Heart left ventricle (tissue), 16 donors: ENCODE measurements around the gene TRAPPC12. TPM values are rescaled to one million over a fixed set of nuclear protein-coding genes. Genes with fewer than 3 reads are reported as not detected.

ENCODE experiments used
- ATAC-seq, 4 donors: fragments of 200-7000 bp; cut with Tn5 transposase; one replicate each; pipeline ENCODE4 v1.9.1; 2020 to 2022; ENCODE audit warnings: moderate library complexity in 4 of 4, mild to moderate bottlenecking in 3 of 4, moderate number of reproducible peaks in 1 of 4
- DNase-seq, 5 donors: peaks; one replicate each; pipeline ENCODE4 v3.0.0-alpha.2; 2020
- H3K27ac ChIP-seq, 12 donors: fragments of 200-600 bp; sonication (generic) in 4 of 12; one replicate each; pipeline versions ENCODE4 v1.5.0 to v1.8.0; 2016 to 2022; ENCODE audit warnings: mild to moderate bottlenecking in 2 of 12
- H3K27me3 ChIP-seq, 9 donors: fragments of 200-600 bp; sonication (generic) in 2 of 9; one replicate each; pipeline versions ENCODE4 v1.5.1 to v1.8.0; 2016 to 2022; ENCODE audit warnings: mild to moderate bottlenecking in 3 of 9
- H3K36me3 ChIP-seq, 9 donors: fragments of 200-600 bp; sonication (generic) in 2 of 9; one replicate each; pipeline versions ENCODE4 v1.5.0 to v1.8.0; 2018 to 2022; ENCODE audit warnings: mild to moderate bottlenecking in 2 of 9
- H3K4me1 ChIP-seq, 12 donors: fragments of 200-600 bp; sonication (generic) in 4 of 12; one replicate each; pipeline versions ENCODE4 v1.5.0 to v1.8.0; 2016 to 2022; ENCODE audit warnings: mild to moderate bottlenecking in 3 of 12
- H3K4me3 ChIP-seq, 12 donors: fragments of 200-600 bp; sonication (generic) in 4 of 12; one replicate each; pipeline versions ENCODE4 v1.5.0 to v1.8.0; 2017 to 2022; ENCODE audit warnings: mild to moderate bottlenecking in 9 of 12, moderate library complexity in 4 of 12
- H3K9me3 ChIP-seq, 12 donors: fragments of 200-600 bp; sonication (generic) in 4 of 12; one replicate each; pipeline versions ENCODE4 v1.5.0 to v1.8.0; 2016 to 2022; ENCODE audit warnings: mild to moderate bottlenecking in 1 of 12
- CTCF ChIP-seq, 12 donors: fragments of 200-600 bp; sonication (generic) in 4 of 12; IDR thresholded peaks; one replicate each; pipeline versions ENCODE4 v1.5.0 to v1.8.0; 2018 to 2022; ENCODE audit warnings: antibody characterized with exemption in 12 of 12, mild to moderate bottlenecking in 5 of 12
- POLR2A ChIP-seq, 2 donors: fragments of 450-650 bp; IDR thresholded peaks; one replicate each; pipeline ENCODE4 v1.6.1; 2017; ENCODE audit warnings: antibody characterized with exemption in 2 of 2, mild to moderate bottlenecking in 2 of 2, moderate library complexity in 2 of 2
- WGBS, 4 donors: extraction: QIAGEN DNeasy Blood & Tissue Kit in 2 of 4; methylation state at CpG; one replicate each; pipeline versions ENCODE4 v1.1.5 to v1.1.7; 2013 to 2018; 5-methylcytosine and 5-hydroxymethylcytosine counted together
- intact Hi-C, 10 donors: fragments of 100-400 bp; cut with DNase I; formaldehyde crosslinking; loops; one replicate each; pipeline versions ENCODE4 v1.11.1 to v1.14.2; 2022
- polyA plus RNA-seq, 2 donors: library from polyadenylated mRNA; stranded (reverse); fragments of 200-250 nt; gene quantifications; one replicate each; pipeline ENCODE4 v1.2.3, GENCODE V29; 2013
- total RNA-seq, 9 donors: library from RNA; depleted of rRNA in 2 of 9; stranded (reverse); fragments of >200 nt in 2 of 9; fragmentation: NEBNext Ultra II Directional in 3 of 9; extraction: Animal tissue kit (Norgen Biotek cat#: 25700) in 3 of 9; gene quantifications; one replicate each; pipeline versions ENCODE4 v1.1.0 to v1.2.4, GENCODE V29; 2016 to 2023
- donor health status: ischemic (EF 13 %, LVEDD 7.1; RV severe dilation, severe dysfunction).
- donor health status: healthy with polysubstance abuse.
- donor health status: DM: no; HTN: yes; CAD: no.
- donor health status: DM: no; HTN: no; CAD: no.
- donor health status: ischemic (EF 25% LVEDD 6.9; RV normal size, moderate dysfunction).
- donor health status: ischemic (EF 25% LVEDD 5.7; RV mildly dilated, moderate dysfunction).
- donor health status: healthy.
- donor health status: DM: yes; HTN: yes; CAD: no.
- donor health status: ischemic (EF 35%, LVEDD 5.7; RV mildly dilated, moderate dysfunction).
- donor health status: nonischemic (EF 11% LVEDD 7.7; RV severe dilation, severe dysfunction).
- donor health status: DM: yes; HTN: yes; CAD: no.
- donor health status: PGD.
- donor health status: ischemic (EF 29% LVEDD 5.4; RV normal size, mild dysfunction).
- donor health status: nonischemic (EF 23%, LVEDD 6.1; RV moderate dilation, normal function).

Gene TRAPPC12
- total and polyA plus RNA-seq, 11 donors: 70.3 to 142 (median 88.2) TPM

- Histone ChIP-seq H3K27me3 (no peaks in the 10 kb centered on the region), H3K4me3 (no peak overlapping the region), H3K27ac (no peak overlapping the region), H3K4me1 (peaks cover 0 to 22% (median 7%) of the 10 kb centered on the region in 12 donors), H3K36me3 (peaks cover 0 to 94% (median 62%) of the 10 kb centered on the region in 9 donors), H3K9me3 (no peaks in the 10 kb centered on the region)
- DNase-seq (no peak), ATAC-seq (no peak)
- TF ChIP-seq POLR2A (IDR thresholded peaks at IDR 0.05) (no peak), CTCF (IDR thresholded peaks at IDR 0.05) (no peak)
- intact Hi-C loops: no loop called here
- 90 to 91% (median 91%) methylated on average over 6 of the region's 6 CpGs for WGBS, 4 donors
Measured at GRCh38 chr2:3430172-3430571, 50.7 kb downstream of the TRAPPC12 start.

GRCh38 chr2:3430740-3431490 is 51.4 kb downstream of the TRAPPC12 start:
- peaks cover 0 to 93% (median 60%) of the 10 kb centered on the region in 9 donors for H3K36me3 ChIP-seq
- no peak for DNase-seq
- TF ChIP-seq POLR2A (IDR thresholded peaks at IDR 0.05): no peak
- no peak for TF ChIP-seq CTCF (IDR thresholded peaks at IDR 0.05)
- no peak overlapping the region for H3K4me3 ChIP-seq
- no peak overlapping the region for H3K27ac ChIP-seq
- WGBS, 4 donors: 86 to 93% (median 90%) methylated on average over 20 of the region's 20 CpGs
- peak in 1 of 4 donors; percentile 21 for ATAC-seq
- peaks cover 0 to 22% (median 7%) of the 10 kb centered on the region in 12 donors for H3K4me1 ChIP-seq
- no peaks in the 10 kb centered on the region for H3K9me3 ChIP-seq
- no peaks in the 10 kb centered on the region for H3K27me3 ChIP-seq
- intact Hi-C loops: no loop called here

- no peak for DNase-seq
- H3K9me3 ChIP-seq: no peaks in the 10 kb centered on the region
- H3K4me1 ChIP-seq: peaks cover 0 to 22% (median 7%) of the 10 kb centered on the region in 12 donors
- H3K4me3 ChIP-seq: no peak overlapping the region
- no peak overlapping the region for H3K27ac ChIP-seq
- no peak for ATAC-seq
- TF ChIP-seq POLR2A (IDR thresholded peaks at IDR 0.05) (no peak), CTCF (IDR thresholded peaks at IDR 0.05) (no peak)
- no peaks in the 10 kb centered on the region for H3K27me3 ChIP-seq
- peaks cover 0 to 81% (median 50%) of the 10 kb centered on the region in 9 donors for H3K36me3 ChIP-seq
- intact Hi-C loops: no loop called here
- 89 to 93% (median 91%) methylated on average over 6 of the region's 6 CpGs for WGBS, 4 donors
Measured at GRCh38 chr2:3432067-3432466, 52.6 kb downstream of the TRAPPC12 start.

- Histone ChIP-seq H3K36me3 (peaks cover 0 to 74% (median 43%) of the 10 kb centered on the region in 9 donors), H3K27me3 (no peaks in the 10 kb centered on the region), H3K27ac (peak overlapping the region in 9 of 12 donors; percentile 11 to 67 (median 20)), H3K9me3 (no peaks in the 10 kb centered on the region), H3K4me1 (peaks cover 0 to 22% (median 7%) of the 10 kb centered on the region in 12 donors), H3K4me3 (no peak overlapping the region)
- no peak for TF ChIP-seq CTCF (IDR thresholded peaks at IDR 0.05)
- no peak for TF ChIP-seq POLR2A (IDR thresholded peaks at IDR 0.05)
- 67 to 80% (median 70%) methylated on average over 10 of the region's 10 CpGs for WGBS, 4 donors
- DNase-seq (no peak), ATAC-seq (peak; percentile 51 to 89 (median 76))
- intact Hi-C loops: no loop called here
Measured at GRCh38 chr2:3432693-3433338, 53.3 kb downstream of the TRAPPC12 start.
